CD4-positive, alpha-beta T cell treated with Interleukin-10 for 1 hour (primary cell): ENCODE results near the gene FYB1.
A peak's percentile ranks its signal among the peaks of the same experiment; 100 is the strongest.

Source experiments
- DNase-seq: peaks from one replicate; pipeline ENCODE4 v3.0.0-alpha.2; 2020

FYB1 gene

DNA sequence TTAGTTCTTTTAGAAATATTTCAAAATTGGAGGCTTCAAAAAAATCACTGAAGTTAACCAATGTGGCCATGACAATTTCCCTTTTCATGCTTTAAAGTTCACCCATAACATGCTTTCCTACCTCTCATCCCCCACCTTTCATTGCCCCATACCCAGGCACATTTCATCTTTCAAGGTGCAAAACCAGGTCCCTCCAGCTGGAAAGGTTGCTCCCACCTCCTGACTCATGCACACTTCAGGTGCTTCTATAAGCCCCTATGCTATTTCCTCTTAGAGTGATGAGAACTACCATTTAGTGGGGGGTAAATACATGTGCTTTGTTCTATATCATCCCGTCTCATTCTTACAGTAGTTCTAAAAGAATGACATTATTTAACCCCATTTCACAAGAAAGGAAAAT, 15.4 kb downstream of the FYB1 start:
- no peak for DNase-seq

DNA sequence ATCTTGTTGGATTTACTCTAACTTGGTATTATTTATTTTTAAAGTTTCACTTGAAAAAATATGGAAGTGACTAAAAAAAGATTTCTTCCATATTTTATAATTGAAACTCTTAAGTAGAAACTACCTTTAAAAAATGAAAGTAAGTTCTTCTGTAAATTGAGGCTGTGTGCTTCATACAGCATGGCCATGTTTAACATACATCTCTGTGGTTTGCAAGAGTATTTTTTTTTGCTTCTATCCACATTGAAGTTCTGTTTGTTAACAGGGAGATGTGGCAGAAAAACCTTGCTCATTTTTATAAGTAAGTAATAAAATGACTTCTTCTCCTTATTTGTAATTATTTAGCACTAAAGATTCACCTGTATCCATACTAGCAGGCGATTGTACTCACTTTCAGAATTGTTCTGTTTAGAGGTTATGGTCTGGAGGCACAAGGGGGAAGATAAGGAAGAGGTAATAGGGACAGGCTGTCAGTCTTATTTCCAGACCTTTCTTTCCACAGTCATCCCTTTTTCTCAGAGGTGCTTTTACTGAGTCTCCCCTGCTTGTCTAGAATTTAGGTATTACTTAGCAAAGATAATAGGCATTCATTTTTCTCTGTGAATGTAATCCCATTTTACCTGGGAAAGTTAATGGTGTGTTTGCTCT, 16.0 kb downstream of the FYB1 start:
- no peak for DNase-seq

DNA sequence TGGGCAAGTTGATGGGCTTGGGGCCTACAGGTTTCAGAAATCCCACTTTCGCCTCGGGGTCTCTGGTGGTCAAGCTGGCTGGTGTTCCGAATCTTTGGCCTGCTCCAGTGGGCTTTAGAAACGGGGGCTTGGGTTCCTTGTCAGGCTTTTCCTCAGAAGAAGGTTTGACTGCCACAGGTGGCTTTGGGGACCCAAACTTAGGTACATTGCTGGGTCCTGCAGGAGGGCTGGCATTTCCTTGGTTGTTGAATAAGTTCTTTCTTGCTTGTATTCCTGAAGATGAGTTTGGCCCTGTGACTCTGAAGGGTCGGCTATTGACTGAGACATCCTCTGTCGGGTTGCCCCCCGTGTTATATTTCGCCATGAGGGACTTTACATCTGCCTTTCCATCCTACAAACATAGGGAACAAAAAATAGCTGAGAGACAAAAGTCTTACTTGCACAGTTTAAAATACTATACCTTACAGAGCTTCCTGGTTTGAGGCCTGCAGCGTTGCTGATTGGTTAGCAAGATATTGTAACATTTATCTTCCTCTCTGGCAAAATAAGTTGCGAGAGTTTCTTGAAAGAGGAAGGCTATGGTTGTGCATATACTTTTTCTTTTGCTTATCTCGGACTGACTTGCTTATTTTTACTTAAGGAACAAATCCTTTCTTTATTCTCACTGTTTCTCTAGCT, 16.6 kb downstream of the FYB1 start:
- DNase-seq = peak; percentile 73

DNA sequence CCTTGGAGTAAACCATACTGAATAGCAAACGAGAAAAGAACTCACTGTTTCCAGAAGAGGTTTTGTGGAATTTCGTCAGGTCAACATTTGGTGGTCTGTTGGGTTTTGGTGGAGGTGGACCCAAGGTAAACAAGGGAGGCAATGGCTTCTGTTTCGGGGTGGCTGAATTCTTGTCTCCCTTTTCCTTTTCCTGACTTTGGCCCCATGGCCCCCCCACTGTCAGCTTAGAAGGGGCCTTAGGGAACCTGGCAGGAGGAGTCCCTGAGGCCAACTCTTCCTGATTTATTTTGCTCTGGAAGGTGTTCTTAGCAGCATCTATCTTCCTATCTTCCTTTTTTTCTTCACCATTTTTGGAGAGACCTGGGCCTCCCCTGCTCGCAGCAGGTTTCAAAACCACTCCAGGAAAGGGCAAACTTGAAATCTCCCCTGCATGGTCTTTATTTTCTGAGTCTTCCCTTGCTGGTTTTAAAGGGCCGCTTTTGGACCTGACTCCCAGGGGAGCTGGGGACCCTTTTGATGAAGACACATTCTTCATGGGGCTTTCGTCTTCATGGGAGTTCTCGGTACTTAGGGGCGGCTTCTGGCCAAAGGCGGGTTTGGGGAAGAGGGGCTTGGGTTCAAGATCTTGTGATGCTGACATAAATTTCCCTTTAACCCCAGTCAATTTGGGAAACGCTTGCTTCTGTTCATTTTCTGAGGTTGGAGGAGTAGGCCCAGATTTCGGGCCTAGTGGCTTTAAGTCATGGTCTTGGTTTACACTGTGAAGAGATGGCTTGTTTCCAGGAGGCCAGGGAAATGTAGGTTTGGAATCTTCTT, 17.4 kb downstream of the FYB1 start:
- DNase-seq = no peak

DNA sequence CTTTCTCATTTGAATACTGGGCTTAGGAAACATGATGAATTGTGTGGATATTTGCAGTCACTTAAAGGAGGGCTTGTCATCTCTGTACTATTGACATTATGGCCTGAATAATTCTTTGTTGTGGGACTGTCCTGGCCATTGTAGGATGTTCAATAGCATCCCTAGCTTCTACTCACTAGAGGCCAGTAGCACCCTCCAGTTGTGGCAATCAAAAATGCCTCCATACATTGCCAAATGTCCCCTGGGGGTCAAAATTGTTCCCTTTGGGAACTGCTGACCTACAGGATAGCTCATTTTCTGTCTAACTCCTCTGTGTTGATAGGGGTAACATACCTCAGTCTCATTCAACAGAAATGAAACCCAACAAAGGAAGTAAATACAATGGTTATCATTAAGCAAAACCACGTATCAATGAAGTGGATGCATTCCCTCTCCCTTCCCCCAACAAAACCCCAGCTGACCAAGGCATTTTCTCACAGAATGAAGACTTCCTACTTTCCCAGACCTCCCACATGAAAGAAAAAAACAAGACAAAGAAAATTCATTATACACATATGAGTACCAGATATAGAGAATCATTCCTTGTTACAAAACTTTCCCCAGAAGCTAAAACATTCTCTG, 18.1 kb downstream of the FYB1 start:
- peak; percentile 61 for DNase-seq

DNA sequence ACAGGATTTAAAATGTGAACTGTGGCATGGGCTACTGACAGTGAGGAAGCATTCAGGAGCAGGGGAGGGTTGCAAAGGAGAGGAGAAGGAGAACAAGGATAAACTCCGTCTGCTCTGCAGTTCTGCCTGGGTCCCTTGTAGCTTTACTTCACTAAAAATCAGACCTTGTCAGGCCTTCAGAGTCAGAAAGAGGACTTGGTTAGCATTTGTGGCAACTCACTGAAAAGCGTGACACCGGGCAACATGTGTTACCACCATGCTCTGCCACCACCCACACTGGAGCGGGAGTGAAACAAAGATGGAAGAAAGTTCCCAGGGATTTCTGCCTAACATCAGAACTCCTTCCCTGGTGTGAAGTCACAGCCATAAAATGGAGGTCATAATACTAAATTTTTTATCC, 19.3 kb downstream of the FYB1 start:
- DNase-seq = no peak

DNA sequence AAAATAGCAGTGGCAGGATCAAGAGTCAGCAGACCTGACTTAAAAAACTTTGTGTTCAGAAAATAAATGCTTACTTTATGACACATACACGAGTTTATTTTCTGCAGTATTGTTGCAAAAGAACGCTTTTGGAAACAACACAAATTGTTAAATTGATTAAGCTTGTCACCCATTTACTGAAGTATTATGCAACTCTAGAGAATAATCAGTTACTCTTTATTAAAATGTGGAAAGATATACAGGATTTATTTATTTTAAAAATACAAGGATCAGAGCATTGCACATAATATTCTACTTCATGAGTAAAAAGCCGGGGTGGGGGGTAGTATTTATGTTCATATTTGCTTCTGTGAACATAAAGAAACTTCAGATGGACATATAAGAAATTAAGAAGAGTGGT, 20.0 kb downstream of the FYB1 start:
- no peak for DNase-seq

DNA sequence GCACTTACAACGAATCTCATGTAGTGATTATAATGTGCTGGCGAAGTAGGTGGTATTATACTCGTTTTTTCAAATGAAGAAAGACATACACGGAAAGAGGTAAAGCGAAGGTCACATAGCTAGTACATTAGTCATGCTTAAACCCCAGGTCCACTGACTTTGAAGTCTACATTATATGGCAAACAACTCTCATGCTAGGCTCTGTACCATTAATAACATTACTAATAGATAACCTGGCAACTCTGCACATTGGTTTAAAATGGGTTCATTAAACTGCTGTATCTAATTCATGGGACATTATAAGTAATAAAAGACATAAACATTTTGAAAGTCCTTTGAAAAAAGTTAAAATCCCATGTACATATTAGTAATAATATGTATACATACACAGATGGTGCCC, 21.2 kb downstream of the FYB1 start:
- DNase-seq = no peak

DNA sequence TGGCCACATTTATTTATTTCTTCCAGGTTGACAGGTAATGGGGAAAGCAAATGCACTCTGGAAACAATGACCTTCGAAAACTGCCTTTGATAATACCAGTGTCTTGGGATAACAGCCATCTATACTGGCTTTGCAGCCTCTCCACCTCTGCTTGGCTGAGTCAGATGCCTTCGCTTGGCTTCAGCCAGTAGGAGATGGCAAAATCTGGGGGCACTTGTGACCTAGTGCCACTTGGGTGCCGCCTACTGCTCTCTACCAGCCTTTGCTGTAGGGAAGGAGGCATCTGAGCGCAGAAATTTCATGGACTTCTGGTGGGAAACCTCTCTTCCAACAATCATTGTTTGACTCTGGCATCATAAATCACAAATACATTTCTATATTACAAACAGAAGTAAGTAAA, 21.8 kb downstream of the FYB1 start:
- peak; percentile 77 for DNase-seq

DNA sequence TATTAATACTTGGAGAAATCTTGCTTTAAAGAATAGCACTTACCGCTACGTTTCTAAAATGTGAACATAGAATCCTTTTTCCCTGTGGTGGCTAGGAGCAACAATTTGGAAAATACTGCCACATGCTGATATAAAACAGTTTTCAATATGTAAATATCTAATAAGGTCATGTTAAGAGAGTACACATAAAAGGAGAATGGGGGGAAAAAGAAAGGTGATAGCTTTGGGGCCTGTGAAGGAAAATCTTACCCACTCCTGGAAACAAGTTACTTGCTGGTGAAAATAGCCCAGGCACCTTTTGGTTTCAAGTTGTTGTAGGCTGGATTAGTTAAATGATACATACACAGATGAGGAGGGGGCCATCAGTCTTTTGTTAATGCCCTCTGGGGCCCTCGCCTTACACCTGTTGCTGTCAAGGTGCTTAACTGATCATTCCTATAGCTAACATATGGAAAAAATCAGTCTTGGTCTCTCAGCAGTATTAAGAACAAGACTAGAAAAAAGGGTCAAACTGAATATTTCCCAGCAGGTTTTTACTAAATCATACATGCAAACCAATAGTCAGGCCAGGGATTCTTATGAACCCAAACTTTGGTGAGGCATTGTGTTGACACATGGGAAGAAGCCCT, 24.1 kb downstream of the FYB1 start:
- no peak for DNase-seq

DNA sequence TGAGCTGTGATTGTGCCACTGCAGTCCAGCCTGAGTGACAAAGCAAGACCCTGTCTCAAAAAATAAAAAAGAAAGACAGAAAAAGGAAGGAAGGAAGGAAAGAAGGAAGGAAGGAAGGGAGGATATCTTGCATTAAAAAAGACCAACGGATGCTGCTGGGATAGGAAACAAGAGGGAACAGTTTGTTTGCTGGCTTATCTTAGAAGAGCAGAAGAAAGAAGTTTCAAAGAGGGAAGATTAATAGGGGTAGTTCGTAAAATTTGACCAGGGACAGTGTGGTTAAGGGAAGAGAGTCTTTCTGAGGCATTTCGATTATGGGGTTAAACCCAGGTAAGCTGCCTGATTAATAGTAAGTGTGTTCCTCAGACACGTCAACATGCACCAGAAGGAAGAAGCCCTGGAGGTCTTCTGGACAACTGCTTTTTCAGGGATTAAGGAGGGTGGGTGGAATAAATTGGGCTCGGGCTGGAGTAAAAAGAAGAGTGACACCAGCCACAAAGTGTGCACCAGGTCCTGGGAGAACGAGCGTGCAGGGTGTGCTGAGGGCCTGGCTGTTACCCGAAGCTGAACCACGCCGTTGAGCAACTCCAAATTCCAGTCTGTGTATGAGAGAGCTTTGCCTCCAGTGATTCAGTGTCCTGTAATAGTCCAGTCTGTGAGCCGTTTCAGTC, 24.8 kb downstream of the FYB1 start:
- DNase-seq = no peak

DNA sequence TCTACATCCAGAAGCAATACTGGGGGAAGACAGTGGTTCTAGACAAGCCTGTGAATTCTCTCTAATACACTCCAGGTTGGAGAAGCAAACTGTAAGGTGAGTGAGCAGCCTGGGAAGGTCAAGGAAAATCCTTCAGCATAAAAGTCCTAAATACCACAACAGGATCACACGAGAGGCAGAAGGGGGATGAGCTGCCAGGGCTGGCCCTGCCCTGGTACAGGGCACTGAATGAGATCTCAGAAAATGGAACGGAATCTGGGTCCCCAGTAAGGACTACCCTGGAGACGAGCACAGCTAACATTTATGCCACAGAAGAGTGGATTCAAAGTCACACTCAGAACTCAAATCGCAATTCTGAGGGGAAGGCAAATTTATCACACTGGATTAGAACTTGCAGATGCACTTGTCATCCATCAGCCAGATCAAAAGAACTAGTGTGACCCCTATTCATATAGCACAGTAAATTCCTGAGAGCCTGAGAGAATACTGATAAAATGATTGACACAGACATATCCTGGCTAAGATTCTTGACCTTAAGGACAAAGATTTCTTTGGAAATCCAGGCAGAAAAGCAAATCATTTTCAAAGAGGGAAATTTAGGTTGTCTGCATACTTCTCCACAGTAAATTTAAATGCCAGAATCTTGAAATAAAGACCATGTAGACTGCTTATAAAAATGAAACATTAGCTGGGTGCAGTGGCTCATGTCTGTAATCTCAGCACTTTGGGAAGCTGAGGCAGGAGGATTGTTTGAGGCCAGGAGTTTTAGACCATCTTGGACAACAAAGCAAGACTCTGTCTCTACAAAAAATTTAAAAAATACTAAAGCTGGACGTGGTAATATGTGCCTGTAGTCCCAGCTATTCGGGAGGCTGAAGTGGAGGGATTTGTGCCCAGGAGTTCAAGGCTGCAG, 25.6 kb downstream of the FYB1 start:
- no peak for DNase-seq

DNA sequence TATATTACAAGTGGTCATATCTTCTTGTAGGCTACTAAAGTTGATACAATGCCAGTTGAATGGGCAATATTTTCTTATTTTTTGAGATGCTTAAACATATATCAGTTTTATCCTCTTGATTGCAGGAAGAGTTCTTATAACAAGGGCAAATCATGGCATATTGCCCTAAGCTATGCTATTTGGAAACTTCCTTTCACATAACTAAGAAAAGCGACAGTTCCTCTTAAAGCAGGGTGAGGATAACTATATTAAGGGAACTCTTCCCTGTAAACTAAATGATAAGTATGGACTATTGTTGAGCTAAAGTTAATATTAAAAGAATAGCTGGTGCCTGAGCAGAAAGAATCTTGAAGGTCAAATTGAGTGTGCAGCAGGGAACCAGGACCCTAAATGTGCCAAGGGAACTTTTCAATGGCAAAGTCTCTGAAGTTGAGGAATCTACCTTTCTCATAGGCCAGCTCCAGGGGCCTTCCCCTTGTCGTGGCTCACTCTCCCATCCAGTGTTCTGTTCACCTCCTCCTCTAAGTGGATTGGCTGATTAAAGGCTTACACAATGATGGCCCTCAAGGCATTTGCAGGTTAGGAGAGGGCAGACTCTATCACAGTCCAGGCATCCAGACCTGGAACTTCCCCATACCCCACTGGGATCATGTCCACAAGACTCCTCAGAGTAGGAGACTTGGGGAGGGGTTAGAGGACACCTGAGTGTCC, 26.8 kb downstream of the FYB1 start:
- DNase-seq = no peak

DNA sequence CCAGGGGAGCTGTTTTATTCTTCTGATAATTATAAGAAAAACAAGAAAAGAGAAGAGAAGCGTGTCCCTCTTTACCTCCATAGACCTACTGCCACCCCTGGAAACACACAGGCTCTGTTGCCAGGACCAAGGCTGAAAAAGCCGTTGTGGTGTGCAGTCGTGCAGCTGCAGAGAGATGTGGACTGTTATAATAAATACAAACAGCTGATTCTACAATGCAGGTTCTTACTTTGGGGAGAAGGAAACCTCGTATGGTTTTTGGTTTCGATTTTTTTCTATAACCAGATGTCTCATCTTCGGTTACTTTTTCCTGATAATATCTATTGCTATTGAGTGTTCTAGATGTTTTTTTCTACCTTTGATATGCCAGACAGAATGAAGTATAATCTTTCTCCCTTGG, 28.1 kb downstream of the FYB1 start:
- peak; percentile 63 for DNase-seq

DNA sequence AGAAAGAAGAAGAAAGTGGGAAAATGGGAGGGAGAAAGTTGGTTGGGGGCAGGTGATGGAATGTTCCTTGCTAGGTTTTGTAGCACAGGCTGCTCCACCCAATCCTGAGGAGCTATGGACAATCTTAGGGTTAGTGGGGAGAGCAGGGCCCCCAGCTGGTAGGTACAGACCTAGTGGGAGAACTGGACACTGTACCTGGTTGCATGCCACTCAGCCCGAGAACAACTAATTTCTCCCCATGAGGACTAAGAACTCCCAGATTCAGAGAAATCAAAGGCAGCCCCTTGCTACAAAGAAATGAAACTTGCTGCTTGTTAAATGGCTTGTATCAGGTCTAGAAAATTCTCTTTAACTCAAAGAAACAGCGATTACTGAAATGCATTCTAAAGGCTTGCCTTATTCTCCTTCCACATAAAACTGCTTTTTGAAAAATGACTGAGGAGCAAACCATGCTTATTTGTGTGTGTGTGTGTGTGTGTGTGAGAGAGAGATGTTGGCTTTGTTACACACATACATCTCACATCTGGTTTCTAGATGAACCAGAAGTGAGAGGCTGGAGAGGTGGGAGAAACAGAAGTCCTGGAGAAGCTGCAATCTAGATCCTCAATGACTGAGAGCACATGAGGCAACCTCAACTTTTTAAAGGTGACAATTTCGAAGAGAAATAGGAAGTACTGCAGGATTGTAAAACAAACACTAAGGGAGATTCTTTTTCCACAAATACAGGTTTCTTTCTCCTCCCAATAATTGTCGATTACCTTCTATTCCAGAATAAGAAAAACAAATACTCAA, 28.9 kb downstream of the FYB1 start:
- no peak for DNase-seq

DNA sequence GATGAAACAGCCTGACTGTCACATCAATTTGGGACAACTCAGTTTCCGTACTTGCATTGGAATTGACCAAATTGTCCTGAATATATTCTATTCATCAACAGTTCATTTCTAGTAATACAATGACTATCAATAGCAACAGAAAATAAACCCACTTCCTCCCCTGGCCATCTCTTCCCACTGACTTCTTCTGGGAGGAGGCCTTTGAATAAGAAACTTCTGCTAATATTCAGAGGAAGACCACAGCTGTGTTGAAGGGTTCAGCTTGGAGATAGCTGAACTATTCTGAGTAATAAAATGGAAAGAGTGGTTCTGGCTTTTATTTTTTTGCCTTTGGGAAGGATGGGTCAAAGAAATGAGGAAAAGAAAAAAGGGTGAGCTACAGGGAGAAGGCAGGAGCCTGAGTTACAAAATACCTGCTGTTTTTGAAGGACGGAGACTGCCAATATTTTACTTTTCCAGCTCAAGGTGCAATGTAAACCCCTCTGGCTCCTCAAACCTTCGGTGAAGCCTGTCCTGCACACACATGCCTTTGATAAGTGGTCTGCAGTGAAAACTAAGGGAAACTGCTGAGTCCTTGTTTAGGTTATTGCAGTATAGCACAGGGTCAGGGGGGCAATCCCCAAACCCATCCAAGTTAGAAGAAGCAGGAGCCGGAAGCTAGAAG, 29.9 kb downstream of the FYB1 start:
- no peak for DNase-seq

DNA sequence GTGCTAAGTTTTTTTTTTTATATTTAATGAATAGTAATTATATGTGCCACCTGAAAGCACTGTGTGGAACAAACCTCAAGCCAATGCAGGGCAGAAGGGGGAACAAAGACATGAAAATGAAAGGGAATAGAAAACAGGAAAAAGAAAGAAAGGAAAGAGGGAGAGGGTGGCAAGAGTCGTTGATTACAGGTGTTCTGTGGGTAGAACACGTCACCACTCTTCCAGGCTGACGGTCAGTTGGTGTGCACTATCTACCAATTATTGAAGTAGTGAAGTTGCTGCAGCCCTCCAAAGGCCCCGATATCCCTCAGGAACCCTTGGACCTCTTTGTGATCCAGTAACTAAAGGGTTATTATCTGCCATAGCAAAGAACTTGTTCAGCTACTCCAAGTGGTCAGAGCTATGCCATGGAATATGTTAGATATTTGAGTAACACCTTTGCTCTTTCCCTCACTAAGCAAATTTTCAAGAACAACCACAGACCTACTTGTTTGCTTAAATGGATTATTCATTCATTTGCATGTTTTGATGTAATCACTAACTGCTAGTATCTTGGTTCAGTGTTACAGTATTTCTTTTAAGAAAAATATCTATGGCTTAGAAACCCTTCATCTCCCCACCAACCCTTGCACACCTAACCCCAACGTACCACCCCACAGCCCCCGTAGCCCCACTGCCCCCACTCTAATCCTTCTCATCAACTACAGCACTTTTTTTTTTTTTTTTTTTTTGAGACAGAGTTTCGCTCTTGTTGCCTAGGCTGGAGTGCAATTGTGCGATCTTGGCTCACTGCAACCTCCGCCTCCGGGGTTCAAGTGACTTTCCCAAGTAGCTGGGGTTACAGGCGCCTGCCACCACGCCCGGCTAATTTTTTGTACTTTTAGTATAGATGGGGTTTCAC, 31.3 kb downstream of the FYB1 start:
- no peak for DNase-seq
